Upper lobe of left lung (tissue), 6 donors: ENCODE data around the gene FAM3B. TPM values are rescaled to one million over a fixed set of nuclear protein-coding genes. Genes with fewer than 3 reads are reported as not detected.

Experiments used
- ATAC-seq, 2 donors: fragments of 200-7000 bp; cut with Tn5 transposase; one replicate each; pipeline ENCODE4 v1.9.1; 2022; ENCODE audit warnings: mild to moderate bottlenecking in 2 of 2, moderate library complexity in 2 of 2; ENCODE audit not compliant: low FRiP score in 2 of 2
- DNase-seq, 2 donors: peaks; one replicate each; pipeline ENCODE4 v3.0.0-alpha.2; 2019 to 2020
- H3K27ac ChIP-seq, 4 donors: fragments of 200-600 bp; sonication (generic); one replicate each; pipeline ENCODE4 v1.5.1; 2016 to 2019
- H3K27me3 ChIP-seq, 4 donors: fragments of 200-600 bp; sonication (generic); one replicate each; pipeline ENCODE4 v1.5.1; 2017 to 2019
- H3K36me3 ChIP-seq, 4 donors: fragments of 200-600 bp; sonication (generic); one replicate each; pipeline ENCODE4 v1.5.1; 2016 to 2019
- H3K4me1 ChIP-seq, 4 donors: fragments of 200-600 bp; sonication (generic); one replicate each; pipeline ENCODE4 v1.5.1; 2018 to 2019
- H3K4me3 ChIP-seq, 4 donors: fragments of 200-600 bp; sonication (generic); one replicate each; pipeline ENCODE4 v1.5.1; 2017 to 2019; ENCODE audit warnings: mild to moderate bottlenecking in 2 of 4, moderate library complexity in 1 of 4
- H3K9me3 ChIP-seq, 4 donors: fragments of 200-600 bp; sonication (generic); one replicate each; pipeline ENCODE4 v1.5.1; 2018 to 2019
- EP300 ChIP-seq, 4 donors: sonication (generic); formaldehyde crosslinking; IDR thresholded peaks; one replicate each; pipeline ENCODE4 v1.5.1; 2017; ENCODE audit warnings: antibody characterized with exemption in 4 of 4, control low read depth in 2 of 4
- POLR2A ChIP-seq, 4 donors: fragments of 450-650 bp; IDR thresholded peaks; one replicate each; pipeline ENCODE4 v1.5.1; 2016 to 2017; ENCODE audit warnings: antibody characterized with exemption in 4 of 4, mild to moderate bottlenecking in 2 of 4
- POLR2AphosphoS5 ChIP-seq, 2 donors: sonication (generic); formaldehyde crosslinking; IDR thresholded peaks; one replicate each; pipeline ENCODE4 v1.5.1; 2017; ENCODE audit warnings: antibody characterized with exemption in 2 of 2
- WGBS, 2 donors: methylation state at CpG; one replicate each; pipeline ENCODE4 v1.1.5; 2017 to 2018; 5-methylcytosine and 5-hydroxymethylcytosine counted together
- total RNA-seq, 6 donors: library from RNA; depleted of rRNA in 4 of 6; stranded (reverse); fragments of >200 nt in 4 of 6; gene quantifications; one replicate each; pipeline versions ENCODE4 v1.1.0 to v1.2.1, GENCODE V29; 2016 to 2021
- TF ChIP-seq, protein P1 (sequence below), 6 experiments: fragments of 450-650 bp in 4 of 6; fragments of 200-600 bp in 2 of 6; sonication (generic) in 2 of 6; IDR thresholded peaks; one replicate each; pipeline ENCODE4 v1.5.1; 2016 to 2019; ENCODE audit warnings: antibody characterized with exemption in 6 of 6
- donor health status: DM: no; HTN: no; CAD: no; lungs with moderate emphysema.
- donor health status: DM: no; HTN: yes; CAD: no; lungs with severe emphysema.

FAM3B gene
- total RNA-seq, 6 donors from 2014 or later: 2.9 to 13.2 (median 4.7) TPM

DNA sequence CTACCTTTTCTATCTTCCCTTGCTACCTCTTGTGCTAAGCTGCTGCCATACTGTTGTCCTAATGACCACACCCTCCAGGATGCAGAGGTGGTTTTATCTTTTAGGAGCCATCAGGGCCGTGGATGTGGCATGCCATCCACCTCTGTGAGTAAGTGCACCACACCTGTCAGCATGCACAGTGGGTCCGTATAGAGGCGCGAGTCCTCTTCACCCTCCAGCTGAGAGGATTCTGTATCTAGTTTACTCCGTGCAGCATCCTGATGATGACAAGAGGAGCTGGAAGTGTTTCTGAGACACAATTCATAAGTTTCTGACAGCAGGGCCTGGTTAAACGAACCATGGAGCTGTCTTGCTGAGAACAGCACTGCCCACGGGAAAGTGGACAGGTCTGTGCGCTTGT is 11.2 kb downstream of the FAM3B start:
- H3K4me3 ChIP-seq: no peak overlapping the region
- TF ChIP-seq POLR2AphosphoS5 (IDR thresholded peaks at IDR 0.05) (no peak), POLR2A (IDR thresholded peaks at IDR 0.05) (no peak), EP300 (IDR thresholded peaks at IDR 0.05) (no peak)
- TF ChIP-seq, protein P1, sequence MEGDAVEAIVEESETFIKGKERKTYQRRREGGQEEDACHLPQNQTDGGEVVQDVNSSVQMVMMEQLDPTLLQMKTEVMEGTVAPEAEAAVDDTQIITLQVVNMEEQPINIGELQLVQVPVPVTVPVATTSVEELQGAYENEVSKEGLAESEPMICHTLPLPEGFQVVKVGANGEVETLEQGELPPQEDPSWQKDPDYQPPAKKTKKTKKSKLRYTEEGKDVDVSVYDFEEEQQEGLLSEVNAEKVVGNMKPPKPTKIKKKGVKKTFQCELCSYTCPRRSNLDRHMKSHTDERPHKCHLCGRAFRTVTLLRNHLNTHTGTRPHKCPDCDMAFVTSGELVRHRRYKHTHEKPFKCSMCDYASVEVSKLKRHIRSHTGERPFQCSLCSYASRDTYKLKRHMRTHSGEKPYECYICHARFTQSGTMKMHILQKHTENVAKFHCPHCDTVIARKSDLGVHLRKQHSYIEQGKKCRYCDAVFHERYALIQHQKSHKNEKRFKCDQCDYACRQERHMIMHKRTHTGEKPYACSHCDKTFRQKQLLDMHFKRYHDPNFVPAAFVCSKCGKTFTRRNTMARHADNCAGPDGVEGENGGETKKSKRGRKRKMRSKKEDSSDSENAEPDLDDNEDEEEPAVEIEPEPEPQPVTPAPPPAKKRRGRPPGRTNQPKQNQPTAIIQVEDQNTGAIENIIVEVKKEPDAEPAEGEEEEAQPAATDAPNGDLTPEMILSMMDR (IDR thresholded peaks at IDR 0.05): no peak
- H3K27ac ChIP-seq: no peak overlapping the region
- 88 to 89% methylated on average over 8 of the region's 8 CpGs for WGBS, 2 donors
- ATAC-seq (peak in 1 of 2 donors; percentile 42), DNase-seq (no peak)
- no peaks in the 10 kb centered on the region for H3K36me3 ChIP-seq
- H3K4me1 ChIP-seq: no peaks in the 10 kb centered on the region
- H3K27me3 ChIP-seq: no peaks in the 10 kb centered on the region
- no peaks in the 10 kb centered on the region for H3K9me3 ChIP-seq

DNA sequence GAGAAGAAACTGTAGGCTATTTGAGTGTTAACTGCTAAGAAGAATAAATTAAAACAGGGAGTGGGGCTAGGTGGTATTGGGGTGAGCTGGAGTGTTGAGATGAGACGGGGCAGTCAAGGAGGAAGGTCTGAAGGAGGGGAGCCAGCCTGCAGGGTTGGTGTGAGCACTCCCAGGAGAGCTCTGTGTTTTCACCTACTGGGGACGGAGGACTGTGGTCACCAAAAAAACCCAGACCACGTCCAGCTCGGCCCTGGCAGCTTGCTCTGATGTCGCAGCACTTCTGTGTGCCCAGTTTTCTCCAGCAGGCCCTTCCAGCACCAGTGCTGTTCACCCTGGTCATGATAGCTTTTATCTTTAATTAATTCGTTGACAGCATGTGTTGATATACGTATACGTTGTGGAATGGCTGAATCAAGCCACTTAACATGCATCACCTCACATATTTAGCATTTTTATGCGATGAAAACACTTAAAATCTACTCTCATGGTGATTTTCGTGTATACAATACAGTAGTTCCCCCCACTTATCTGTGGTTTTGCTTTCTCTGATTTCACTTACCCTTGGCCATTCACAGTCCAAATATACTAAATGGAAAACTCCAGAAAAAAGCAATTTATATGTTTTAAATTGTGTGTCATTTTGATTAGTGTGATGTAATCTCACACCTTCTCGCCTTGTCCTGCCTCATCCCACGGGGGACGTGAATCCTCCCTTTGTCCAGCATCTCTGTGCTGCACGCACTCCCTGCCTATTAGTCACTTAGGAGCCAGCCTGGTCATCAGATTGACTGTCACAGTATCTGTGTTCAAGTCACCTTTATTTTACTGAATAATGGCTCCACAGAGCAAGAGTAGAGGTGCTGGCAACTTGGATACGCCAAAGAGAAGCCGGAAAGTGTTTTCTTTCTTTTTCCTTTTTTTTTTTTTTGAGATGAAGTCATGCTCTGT is 12.3 kb downstream of the FAM3B start:
- DNase-seq (no peak), ATAC-seq (no peak)
- WGBS, 2 donors: 75 to 77% methylated on average over 16 of the region's 16 CpGs
- Histone ChIP-seq H3K4me1 (no peaks in the 10 kb centered on the region), H3K4me3 (no peak overlapping the region), H3K27ac (no peak overlapping the region), H3K36me3 (no peaks in the 10 kb centered on the region), H3K27me3 (no peaks in the 10 kb centered on the region), H3K9me3 (peaks cover 0 to 1% (median under 1%) of the 10 kb centered on the region in 4 donors)
- TF ChIP-seq, protein P1 (IDR thresholded peaks at IDR 0.05): no peak
- TF ChIP-seq POLR2AphosphoS5 (IDR thresholded peaks at IDR 0.05) (no peak), EP300 (IDR thresholded peaks at IDR 0.05) (no peak), POLR2A (IDR thresholded peaks at IDR 0.05) (no peak)

DNA sequence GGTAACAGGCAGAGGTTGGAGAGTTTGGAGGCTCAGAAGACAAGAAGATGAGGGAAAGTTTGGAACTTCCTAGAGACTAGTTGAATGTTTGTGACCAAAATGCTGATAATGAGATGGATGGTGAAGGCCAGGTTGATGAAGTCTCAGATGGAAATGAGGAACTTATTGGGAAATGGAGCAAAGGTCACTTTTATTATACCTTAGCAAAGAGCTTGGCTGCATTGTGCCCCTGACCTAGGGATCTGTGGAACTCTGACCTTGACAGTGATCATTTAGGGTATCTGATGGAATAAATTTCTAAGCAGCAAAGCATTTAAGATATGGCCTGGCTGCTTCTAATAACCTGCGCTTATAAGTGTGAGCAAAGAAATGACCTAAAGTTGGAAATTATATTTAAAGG is 17.2 kb downstream of the FAM3B start:
- Histone ChIP-seq H3K27me3 (no peaks in the 10 kb centered on the region), H3K9me3 (peaks cover 0 to 8% (median 2%) of the 10 kb centered on the region in 4 donors), H3K36me3 (no peaks in the 10 kb centered on the region), H3K27ac (no peak overlapping the region), H3K4me1 (no peaks in the 10 kb centered on the region), H3K4me3 (no peak overlapping the region)
- 91 to 100% methylated on average over 1 of the region's 1 CpG for WGBS, 2 donors
- DNase-seq: no peak
- no peak for ATAC-seq
- TF ChIP-seq POLR2A (IDR thresholded peaks at IDR 0.05) (no peak), EP300 (IDR thresholded peaks at IDR 0.05) (no peak), POLR2AphosphoS5 (IDR thresholded peaks at IDR 0.05) (no peak)
- TF ChIP-seq, protein P1 (IDR thresholded peaks at IDR 0.05): no peak

DNA sequence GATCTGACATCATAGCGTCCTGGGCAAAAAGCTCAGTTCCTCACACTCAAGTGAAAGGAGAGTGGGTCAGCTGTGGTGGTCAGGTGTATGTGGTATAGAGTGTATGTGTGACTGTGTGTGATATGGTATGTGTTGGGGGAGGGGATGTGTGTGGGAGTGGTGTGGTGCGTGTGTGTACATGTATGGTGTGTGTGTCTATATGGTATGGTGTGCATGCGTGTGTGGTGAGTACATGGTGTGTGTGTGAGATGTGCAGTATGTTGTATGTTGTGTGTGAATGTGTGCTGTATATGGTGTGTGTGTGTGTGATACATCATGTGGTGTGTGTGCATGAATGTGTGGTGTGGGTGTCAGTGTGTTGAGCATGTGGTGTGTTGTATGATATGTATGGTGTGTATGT is 20.9 kb downstream of the FAM3B start:
- 96 to 97% methylated on average over 3 of the region's 3 CpGs for WGBS, 2 donors
- Histone ChIP-seq H3K4me3 (no peak overlapping the region), H3K27me3 (no peaks in the 10 kb centered on the region), H3K9me3 (peaks cover 0 to 8% (median 2%) of the 10 kb centered on the region in 4 donors), H3K36me3 (no peaks in the 10 kb centered on the region), H3K27ac (no peak overlapping the region), H3K4me1 (no peaks in the 10 kb centered on the region)
- ATAC-seq: peak in 1 of 2 donors; percentile 72
- TF ChIP-seq POLR2AphosphoS5 (IDR thresholded peaks at IDR 0.05): no peak
- TF ChIP-seq, protein P1 (IDR thresholded peaks at IDR 0.05): no peak
- TF ChIP-seq POLR2A (IDR thresholded peaks at IDR 0.05): no peak
- no peak for TF ChIP-seq EP300 (IDR thresholded peaks at IDR 0.05)
- DNase-seq: no peak
